T1000 (cell line): ENCODE data around the gene ICAM3.
"Not testable (repeated sequence)": the region's sequence is repeated elsewhere in the genome, so short reads cannot be mapped to it uniquely, and the experiment has no call there.

Source experiments
- DNase-seq: peaks from one replicate; lab custom pipeline; 2025; ENCODE audit warnings: mixed read lengths; lab: John Stamatoyannopoulos, UW

ICAM3 gene, protein sequence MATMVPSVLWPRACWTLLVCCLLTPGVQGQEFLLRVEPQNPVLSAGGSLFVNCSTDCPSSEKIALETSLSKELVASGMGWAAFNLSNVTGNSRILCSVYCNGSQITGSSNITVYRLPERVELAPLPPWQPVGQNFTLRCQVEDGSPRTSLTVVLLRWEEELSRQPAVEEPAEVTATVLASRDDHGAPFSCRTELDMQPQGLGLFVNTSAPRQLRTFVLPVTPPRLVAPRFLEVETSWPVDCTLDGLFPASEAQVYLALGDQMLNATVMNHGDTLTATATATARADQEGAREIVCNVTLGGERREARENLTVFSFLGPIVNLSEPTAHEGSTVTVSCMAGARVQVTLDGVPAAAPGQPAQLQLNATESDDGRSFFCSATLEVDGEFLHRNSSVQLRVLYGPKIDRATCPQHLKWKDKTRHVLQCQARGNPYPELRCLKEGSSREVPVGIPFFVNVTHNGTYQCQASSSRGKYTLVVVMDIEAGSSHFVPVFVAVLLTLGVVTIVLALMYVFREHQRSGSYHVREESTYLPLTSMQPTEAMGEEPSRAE

DNA sequence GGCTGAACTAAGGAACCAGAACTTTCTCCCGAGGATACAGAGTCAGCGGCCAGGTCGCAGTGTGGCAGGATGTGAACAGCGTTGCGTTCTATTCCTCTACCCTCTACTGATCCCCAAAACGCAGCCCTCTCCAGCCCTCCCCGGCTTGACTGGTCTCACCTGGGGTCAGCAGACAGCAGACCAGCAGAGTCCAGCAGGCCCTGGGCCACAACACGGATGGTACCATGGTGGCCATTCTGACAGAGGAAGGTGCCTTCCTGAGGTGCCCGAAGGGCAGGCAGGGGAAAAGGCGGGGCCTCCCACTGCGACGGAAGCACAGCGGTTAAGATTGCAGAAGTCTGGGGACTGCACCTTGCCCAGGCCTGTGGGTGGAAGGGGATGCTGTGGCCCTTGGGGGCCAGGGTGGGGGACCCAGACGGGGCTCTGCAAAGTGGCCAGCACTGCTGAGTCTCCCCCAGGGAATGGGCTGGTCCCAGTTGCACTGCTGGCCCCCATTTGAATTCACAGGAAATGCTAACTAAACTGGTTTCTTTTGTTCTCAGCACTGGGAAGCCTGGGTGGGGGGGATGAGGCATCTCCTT, at the start of gene ICAM3:
ICAM3 (minus strand) TSS at position 245 of the 581 bp plus-strand sequence; CDS start at position 235, 10 bp downstream.
- no peak for DNase-seq

- peak; percentile 63 for DNase-seq
Observed at GRCh38 chr19:10388957-10389356, 49.5 kb upstream of the ICAM3 start.

DNA sequence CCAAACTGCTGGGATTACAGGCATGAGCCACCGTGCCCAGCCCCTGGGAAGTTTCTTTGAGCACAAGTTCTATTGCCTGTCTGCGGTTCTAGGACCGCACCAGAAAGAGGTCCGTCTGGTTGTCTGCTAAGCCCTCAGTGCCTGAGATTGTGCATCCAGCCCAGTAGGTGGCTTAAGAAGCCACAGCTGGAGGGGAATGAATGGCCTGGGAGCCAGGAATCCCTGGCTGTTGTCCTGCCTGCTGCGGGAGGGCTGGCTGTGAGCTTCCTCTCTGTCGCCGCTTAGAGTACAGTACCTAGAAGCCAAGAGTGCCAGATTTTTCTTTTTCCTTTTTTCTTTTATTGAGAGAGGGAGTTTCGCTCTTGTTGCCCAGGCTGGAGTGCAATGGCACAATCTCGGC, 45.2 kb upstream of the ICAM3 start:
- DNase-seq = no peak

GRCh38 chr19:10383223-10383499, 43.7 kb upstream of the ICAM3 start:
- not testable (repeated sequence) for DNase-seq

DNA sequence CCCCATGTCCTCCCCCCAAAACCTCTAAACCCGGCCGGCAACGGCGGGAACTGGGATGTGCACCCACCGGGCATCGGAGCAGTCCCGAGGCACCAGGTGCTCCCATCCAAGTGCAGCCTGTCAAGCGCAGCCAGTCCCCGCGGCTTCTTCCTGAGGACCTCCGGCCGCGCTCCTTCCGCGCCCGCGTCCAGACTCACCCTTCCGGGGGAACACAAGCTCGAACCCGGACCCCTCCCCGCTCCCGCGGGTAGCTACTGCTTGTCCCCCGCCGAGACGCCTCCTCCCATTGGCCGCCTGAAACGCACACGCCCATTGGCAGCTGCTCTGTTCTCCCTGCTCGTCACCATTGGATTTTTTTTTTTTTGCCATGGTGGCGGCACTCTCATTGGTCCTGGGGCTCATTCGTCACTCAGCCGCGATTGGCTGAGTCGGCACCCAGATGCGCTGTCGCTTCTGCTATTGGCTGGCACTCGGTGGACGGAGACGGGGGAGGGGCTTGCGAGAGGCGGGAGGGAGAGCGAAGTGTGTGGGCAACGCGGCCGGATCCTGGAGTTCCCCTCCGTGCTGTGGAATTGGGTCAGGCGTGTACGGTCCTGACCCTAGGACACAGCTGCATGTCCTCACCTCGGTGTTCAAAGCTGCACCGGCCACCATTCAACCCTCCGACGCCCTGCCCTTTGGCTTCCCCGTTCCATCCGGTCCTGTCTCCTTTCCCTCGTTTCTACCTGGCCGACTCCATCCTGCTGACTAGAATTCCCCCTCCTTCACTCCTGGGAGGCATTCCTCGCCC, 41.1 kb upstream of the ICAM3 start, which contains the start of gene TYK2:
TYK2 (minus strand) TSS at position 260 of the 790 bp plus-strand sequence. CDS start 2,166 bp downstream, outside the sequence.
- peak; percentile 96 for DNase-seq

- DNase-seq = no peak
Observed at GRCh38 chr19:10379880-10380312, 40.5 kb upstream of the ICAM3 start.

DNA sequence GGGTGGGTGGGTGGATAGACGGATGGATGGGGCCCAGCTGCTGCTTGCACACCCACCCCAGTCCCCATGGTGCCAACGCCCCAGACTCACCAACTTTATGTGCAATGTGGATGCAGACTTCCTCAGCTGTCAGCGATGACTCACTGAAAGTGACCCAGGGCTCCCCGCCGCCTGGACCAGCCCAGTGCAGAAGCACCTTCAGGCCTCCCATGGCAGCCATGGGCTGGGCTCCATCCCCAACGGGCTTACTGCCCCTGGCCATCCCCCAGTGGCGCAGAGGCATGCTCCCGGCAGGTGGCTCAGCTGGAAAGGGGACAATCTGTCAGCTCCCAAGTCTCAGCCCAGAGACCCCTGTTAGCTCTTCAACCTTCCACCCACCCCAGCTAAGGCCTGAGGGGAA, 38.7 kb upstream of the ICAM3 start:
- no peak for DNase-seq

- not testable (repeated sequence) for DNase-seq
Observed at GRCh38 chr19:10377140-10377640, 37.8 kb upstream of the ICAM3 start.

GRCh38 chr19:10374931-10375330, 35.5 kb upstream of the ICAM3 start:
- DNase-seq = no peak

GRCh38 chr19:10372690-10373089, 33.3 kb upstream of the ICAM3 start:
- DNase-seq = no peak

- DNase-seq = no peak
Observed at GRCh38 chr19:10368101-10368803, 28.8 kb upstream of the ICAM3 start.

GRCh38 chr19:10366950-10367512, 27.6 kb upstream of the ICAM3 start:
- DNase-seq = not testable (repeated sequence)

GRCh38 chr19:10365518-10365917, 26.1 kb upstream of the ICAM3 start:
- no peak for DNase-seq

GRCh38 chr19:10364644-10365043, 25.2 kb upstream of the ICAM3 start:
- DNase-seq = no peak

DNA sequence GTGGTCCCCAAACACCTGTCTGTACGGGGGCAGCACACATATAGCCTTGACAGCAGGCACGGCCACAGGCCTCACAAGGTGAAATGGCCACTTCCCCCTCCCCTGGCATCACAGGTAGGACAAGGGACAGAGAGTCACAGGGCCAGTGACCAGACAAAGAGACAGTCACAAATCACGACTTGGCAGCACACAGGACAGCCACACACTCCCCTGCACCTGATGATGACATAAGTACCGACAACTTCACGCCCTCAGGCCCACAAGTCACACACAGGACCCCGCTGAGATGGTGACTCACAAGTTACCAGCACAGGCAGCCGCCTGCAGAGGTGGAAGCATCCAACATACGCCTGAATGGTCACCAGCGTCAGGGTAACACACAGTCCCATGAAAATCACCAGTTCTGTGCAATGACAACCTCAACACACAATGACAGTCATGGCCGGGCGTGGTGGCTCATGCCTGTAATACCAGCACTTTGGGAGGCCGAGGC, 24.4 kb upstream of the ICAM3 start:
- DNase-seq = no peak

DNA sequence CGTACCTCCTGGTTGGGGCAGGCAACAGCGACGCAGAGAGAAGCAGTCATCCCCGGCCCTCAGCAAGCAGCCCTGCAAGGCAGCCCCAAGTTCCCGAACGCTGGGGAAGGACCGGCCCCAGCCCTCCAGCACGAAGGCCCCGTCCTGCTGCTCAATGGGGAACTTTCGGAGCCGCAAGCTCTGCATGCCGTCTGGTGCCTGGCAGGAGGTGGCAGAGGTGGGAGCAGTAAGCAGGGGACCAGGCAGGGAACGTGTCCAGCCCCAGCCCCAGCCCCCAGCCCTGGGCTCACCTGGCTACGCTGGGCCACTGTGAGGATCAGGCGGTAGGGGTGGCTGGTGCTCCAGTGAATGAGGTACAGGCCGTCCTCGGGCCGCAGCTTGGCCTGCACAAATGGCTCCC, 22.8 kb upstream of the ICAM3 start:
- DNase-seq = no peak

GRCh38 chr19:10361569-10362011, 22.2 kb upstream of the ICAM3 start:
- DNase-seq = no peak

GRCh38 chr19:10356431-10356830, 17.0 kb upstream of the ICAM3 start:
- no peak for DNase-seq

DNA sequence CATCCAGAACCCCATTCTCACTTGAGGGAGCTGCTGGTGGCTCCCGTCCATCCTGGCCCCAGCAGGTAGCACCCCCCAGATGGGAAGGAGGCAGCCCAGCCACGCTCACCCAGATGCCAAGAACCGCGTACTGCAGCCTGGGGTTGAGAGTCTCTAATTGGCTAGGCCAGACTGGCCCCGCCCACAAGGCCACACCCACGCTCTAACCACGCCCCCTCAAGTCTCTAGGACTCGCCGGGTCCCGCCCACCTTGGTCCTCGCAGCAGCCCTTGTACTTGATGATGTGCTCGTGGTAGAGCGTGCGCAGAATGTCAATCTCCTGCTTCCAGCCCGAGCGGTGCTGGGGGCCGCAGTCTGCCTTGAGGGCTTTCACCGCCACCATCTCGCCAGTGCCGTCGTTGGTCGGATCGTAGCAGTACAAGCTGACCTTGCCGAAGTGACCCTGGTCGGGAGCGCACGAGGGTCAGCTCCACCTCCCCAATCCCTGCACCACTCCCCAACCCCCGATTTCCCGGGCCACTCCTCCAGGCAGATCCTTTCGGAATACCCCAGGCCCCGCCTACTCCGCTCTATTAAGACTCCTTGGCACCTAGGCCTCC, 14.5 kb upstream of the ICAM3 start:
- DNase-seq = no peak
